ENCODE measurements around the gene LIPG.

DNA sequence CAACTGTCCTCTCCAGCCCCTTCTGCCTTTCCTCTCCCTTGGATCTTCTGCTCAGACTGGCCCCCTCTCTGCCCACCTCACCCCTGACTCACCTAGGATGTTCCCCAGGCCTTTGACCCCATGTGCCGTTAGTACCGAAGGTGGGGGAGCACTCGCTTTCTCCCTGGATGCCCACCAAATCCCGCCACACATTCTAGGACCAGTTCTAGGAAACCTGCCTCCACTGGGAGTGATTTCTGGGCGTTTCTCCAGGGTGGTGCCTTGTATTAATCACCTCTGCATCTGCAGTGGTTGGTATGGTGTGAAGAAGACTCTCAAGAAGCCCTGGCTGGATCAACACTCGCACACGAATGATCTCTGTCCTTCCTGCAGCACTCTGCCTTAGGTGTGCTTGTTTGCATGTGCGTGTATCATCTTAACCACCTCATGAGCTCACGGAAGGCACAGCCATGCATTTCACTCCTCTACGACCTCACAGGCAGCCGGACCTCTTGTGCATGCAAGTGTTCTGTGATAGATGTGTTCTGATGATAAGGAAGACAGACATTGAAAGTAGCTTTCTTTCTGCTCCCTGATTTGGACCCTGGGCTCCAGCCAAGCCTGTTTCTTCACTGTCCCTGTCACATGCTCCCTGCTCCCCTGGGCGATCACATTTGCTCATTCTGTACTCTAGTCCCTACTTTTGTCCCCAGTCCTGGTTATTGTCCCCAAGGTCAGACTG lies 69.4 kb downstream of the LIPG start:
- TF ChIP-seq, protein P1, sequence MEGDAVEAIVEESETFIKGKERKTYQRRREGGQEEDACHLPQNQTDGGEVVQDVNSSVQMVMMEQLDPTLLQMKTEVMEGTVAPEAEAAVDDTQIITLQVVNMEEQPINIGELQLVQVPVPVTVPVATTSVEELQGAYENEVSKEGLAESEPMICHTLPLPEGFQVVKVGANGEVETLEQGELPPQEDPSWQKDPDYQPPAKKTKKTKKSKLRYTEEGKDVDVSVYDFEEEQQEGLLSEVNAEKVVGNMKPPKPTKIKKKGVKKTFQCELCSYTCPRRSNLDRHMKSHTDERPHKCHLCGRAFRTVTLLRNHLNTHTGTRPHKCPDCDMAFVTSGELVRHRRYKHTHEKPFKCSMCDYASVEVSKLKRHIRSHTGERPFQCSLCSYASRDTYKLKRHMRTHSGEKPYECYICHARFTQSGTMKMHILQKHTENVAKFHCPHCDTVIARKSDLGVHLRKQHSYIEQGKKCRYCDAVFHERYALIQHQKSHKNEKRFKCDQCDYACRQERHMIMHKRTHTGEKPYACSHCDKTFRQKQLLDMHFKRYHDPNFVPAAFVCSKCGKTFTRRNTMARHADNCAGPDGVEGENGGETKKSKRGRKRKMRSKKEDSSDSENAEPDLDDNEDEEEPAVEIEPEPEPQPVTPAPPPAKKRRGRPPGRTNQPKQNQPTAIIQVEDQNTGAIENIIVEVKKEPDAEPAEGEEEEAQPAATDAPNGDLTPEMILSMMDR (IDR thresholded peaks at IDR 0.05), result no peak
- no peak for TF ChIP-seq POLR2A (IDR thresholded peaks at IDR 0.05; ENCODE audit: low read depth)
- TF ChIP-seq POLR2AphosphoS5 (IDR thresholded peaks at IDR 0.05), result no peak
- no peak for TF ChIP-seq EP300 (IDR thresholded peaks at IDR 0.05)

All from esophagus muscularis mucosa (tissue), 4 donors.